Fibroblast of the aortic adventitia (primary cell): ENCODE data around the gene MYL4. TPM values are rescaled to one million over a fixed set of nuclear protein-coding genes. Genes with fewer than 3 reads are reported as not detected.

ENCODE experiments used
- DNase-seq: peaks from one replicate; pipeline ENCODE4 v3.0.0-alpha.2; 2010; ENCODE audit warnings: low read depth
- H3K4me3 ChIP-seq: 2 replicates; pipeline ENCODE4 v1.5.1; 2011; ENCODE audit warnings: low read depth, mild to moderate bottlenecking, control low read depth, low read length, moderate library complexity
- CTCF ChIP-seq: IDR thresholded peaks from 2 replicates; pipeline ENCODE4 v1.5.1; 2011; ENCODE audit warnings: mild to moderate bottlenecking, low read length, control low read depth, inconsistent platforms; ENCODE audit not compliant: insufficient read depth
- total RNA-seq: library from RNA; depleted of rRNA; stranded (reverse); fragments of >200 nt; gene quantifications from 2 replicates; pipeline ENCODE4 v1.2.3, GENCODE V29; 2012; ENCODE audit warnings: low replicate concordance

MYL4 gene
- total RNA-seq, 1 donor = not detected

DNA sequence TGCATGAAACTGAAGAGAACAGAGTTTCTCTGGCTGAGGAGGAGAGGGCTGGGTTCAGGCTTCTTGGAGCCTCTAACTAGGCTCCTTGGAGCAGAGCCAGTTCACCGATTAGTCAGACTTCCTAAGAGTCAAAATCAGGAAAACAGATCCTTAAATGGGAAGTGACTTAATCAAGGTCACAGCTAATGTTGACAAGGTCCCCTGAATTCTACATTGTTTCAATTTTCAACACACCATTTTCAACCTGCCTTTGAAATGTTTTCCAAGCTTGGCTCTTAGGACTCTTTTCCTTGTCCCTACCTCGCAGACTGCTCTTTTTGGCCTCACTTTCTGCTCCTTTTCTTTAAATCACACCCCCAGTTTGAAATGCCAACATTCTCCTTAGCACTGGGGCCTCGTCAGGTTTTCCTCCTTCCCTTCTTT, 16.3 kb downstream of the MYL4 start:
- peak; percentile 96 for DNase-seq
- no peak for TF ChIP-seq CTCF
- no peak overlapping the region for H3K4me3 ChIP-seq

DNA sequence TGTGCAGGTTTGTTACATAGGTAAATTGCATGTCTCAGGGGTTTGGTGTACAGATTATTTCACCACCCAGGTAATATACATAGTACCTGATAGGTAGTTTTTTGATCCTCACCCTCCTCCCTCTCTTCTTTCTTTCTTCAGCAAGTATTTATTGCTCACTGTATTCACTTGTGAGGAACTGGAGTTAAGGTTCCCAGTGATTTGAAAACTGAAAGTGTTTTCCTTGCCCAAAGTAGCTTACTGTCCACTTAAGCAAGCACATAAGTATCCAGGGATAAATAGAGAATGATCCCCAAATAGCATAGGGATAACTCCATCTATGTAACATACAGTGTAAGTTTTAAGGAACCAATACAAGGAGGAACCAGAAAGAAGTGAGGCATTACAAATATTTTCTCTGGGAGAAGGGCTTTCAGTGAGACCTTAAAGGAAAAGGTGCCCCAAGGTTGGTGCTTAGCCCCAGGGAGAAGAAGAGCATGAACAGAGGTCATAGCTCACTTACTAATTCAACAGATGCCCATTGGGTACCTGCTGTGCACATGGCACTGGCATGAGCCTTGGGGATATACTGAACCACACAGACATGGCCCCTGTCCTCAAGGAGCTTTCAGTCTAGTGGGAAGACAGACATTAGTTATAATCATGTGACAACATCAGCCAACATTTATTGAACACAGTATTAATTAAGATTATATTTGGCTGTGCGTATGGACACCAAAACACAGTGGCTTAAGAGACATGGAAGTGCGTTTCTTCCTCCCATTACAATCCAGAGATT, 17.0 kb downstream of the MYL4 start:
- no peak for TF ChIP-seq CTCF

GRCh38 chr17:47227862-47228261, 18.7 kb downstream of the MYL4 start:
- DNase-seq = no peak
- H3K4me3 ChIP-seq = no peak overlapping the region
- TF ChIP-seq CTCF = no peak

More for the DNA sequence above, 17.0 kb downstream of the MYL4 start:
- H3K4me3 ChIP-seq = no peak overlapping the region
- peak; percentile 47 for DNase-seq

DNA sequence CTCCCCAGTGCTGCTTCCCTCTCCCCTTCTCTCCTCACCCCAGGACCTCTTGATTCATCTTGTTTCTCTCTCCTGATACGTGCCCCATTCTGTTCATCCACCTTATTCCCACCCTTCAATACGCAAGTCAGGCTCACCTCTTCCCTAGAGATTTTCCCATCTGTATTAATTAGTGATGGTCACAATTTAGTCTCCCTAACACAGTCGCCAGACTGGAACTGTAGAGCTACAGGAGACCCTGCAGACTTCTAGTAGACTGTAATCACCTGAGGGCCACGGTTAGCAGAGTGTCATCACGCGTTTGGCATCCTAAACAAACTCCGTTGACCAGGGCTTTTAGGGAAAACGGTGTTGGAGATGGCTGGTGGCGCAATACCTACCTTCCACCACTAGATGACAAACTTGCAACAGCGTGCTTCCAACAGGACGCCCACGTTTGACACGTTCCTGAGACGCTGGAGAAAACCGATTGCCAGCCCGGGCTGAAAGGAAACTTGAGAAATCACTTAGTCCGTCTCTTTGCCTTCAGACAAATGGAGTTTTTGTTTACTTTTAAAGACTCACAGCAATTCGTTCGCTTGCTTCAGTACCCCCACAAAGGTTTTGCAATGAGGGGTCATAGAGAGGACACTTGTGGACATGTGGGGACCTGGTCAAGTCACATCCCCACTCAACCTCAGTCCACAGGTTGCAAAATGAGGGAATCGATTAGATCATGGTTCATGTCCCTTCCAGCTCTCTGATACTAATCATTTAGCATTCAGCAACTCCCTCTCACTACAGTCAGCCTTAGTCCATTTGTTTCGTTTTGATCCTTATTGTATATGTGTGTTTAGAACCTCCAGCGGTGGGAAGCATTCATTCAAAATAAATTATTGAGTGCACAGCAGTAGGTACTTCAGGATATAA, 20.6 kb downstream of the MYL4 start:
- DNase-seq = peak; percentile 95

DNA sequence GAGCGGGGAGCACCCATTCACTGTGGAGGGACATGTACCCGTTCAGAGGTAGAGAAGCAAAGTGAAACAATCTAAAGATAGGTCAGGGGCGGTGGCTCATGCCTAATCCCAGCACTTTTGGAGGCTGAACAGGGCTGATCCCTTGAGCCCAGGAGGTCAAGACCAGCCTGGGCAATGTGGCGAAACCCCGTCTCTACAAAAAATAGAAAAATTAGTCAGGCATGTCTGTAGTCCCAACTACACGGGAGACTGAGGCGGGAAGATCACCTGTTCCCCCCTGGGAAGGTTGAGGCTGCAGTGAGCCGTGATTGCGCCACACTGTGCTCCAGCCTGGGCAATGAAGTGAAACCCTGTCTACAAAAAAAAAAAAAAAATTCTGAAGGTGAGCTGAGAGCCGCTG, 21.7 kb downstream of the MYL4 start:
- DNase-seq = no peak
- H3K4me3 ChIP-seq = no peak overlapping the region
- TF ChIP-seq CTCF = no peak

More for the DNA sequence above, 20.6 kb downstream of the MYL4 start:
- peak overlapping the region; percentile 44 for H3K4me3 ChIP-seq
- peak; percentile 100 for TF ChIP-seq CTCF

DNA sequence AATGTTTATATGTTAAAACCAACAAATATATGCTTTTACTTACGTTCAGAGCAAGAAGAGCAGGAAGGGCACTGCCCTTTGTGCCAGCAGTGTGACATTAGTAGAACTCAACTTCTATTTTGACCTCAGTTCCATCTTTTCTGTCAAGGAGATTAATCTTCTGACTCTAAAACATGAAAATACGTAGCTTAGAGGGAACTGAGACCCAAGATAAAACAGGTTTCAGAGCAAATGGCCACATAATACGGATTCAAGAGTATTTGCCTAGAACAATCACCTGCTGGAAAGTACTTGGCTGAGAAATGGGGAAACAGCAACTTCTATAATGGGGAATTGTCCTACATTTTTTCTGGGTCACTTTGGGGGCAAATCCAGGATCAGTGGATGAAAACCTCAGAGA, 22.2 kb downstream of the MYL4 start:
- no peak for TF ChIP-seq CTCF

More for the DNA sequence above, 22.2 kb downstream of the MYL4 start:
- DNase-seq = no peak
- no peak overlapping the region for H3K4me3 ChIP-seq
